ENCODE results near the gene SNRPD1. TPM values are rescaled to one million over a fixed set of nuclear protein-coding genes. Genes with fewer than 3 reads are reported as not detected.

The SNRPD1 gene
- total and polyA plus RNA-seq, 9 of the 15 experiments (the other 6 are each of a cell fraction or from before 2014, with no cell fraction given), result 186 to 1,063 (median 313) TPM

DNA sequence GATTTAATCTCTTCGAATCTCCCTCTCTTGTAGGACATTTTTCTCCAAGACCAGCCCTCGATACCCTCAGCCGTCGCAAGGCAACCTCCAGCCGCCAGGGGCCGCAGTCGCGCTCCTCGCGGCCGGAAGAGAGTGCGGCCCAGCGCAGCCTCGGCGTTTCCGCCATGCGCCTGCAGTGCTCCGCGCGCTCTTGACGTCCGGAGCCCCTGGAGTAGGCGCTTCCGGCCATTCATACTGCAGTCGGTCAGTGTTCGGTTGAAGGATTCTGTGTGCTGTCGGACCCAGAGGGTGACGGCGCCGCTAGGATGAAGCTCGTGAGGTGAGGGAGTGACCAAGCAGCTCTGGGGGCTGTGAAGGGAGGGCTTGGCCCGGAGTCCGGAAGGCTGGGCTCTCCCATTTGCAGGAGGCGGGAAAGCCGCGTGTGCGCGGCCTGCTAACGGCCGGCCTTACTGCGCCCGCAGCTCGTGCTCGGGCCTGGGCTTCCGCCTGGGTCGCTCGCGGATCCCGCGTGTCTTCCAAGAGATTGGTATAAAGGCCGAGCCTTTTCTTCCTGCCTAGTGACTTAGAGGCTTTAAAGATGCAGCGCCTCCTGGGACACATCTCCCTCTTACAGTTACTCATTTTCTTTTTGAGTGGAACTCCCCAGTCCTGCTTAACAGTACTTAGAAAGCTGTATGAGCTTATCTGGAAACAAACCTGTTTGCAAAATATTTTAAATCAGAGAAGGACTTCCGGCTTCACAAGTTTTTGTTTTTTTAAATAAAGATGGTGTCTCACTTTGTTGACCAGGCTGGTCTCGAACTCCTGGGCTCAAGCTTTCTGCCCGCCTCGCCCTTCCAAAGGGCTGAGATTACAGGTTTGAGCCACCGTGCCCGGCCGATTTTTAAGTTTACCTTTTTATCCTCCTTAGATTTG, at the start of gene SNRPD1 (continued):
- TF ChIP-seq, protein P1, sequence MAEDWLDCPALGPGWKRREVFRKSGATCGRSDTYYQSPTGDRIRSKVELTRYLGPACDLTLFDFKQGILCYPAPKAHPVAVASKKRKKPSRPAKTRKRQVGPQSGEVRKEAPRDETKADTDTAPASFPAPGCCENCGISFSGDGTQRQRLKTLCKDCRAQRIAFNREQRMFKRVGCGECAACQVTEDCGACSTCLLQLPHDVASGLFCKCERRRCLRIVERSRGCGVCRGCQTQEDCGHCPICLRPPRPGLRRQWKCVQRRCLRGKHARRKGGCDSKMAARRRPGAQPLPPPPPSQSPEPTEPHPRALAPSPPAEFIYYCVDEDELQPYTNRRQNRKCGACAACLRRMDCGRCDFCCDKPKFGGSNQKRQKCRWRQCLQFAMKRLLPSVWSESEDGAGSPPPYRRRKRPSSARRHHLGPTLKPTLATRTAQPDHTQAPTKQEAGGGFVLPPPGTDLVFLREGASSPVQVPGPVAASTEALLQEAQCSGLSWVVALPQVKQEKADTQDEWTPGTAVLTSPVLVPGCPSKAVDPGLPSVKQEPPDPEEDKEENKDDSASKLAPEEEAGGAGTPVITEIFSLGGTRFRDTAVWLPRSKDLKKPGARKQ (CRISPR knock-in tag; IDR thresholded peaks at IDR 0.05), result no peak
- no peak for TF ChIP-seq MAFG (tag; conservative IDR thresholded peaks at IDR 0.05)
- TF ChIP-seq STAT5A (IDR thresholded peaks at IDR 0.05; ENCODE audit: borderline replicate concordance, low read length), result no peak; the same call in 1 of the 2 replicates
- TF ChIP-seq, protein P2, sequence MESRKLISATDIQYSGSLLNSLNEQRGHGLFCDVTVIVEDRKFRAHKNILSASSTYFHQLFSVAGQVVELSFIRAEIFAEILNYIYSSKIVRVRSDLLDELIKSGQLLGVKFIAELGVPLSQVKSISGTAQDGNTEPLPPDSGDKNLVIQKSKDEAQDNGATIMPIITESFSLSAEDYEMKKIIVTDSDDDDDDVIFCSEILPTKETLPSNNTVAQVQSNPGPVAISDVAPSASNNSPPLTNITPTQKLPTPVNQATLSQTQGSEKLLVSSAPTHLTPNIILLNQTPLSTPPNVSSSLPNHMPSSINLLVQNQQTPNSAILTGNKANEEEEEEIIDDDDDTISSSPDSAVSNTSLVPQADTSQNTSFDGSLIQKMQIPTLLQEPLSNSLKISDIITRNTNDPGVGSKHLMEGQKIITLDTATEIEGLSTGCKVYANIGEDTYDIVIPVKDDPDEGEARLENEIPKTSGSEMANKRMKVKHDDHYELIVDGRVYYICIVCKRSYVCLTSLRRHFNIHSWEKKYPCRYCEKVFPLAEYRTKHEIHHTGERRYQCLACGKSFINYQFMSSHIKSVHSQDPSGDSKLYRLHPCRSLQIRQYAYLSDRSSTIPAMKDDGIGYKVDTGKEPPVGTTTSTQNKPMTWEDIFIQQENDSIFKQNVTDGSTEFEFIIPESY (CRISPR knock-in tag; IDR thresholded peaks at IDR 0.05), result peak; percentile 88
- TF ChIP-seq IRF2 (CRISPR knock-in tag; IDR thresholded peaks at IDR 0.05), result no peak
- no peak for TF ChIP-seq XRCC4 (IDR thresholded peaks at IDR 0.05; ENCODE audit: extremely low read depth, insufficient read depth, insufficient read length)
- TF ChIP-seq, protein P3, sequence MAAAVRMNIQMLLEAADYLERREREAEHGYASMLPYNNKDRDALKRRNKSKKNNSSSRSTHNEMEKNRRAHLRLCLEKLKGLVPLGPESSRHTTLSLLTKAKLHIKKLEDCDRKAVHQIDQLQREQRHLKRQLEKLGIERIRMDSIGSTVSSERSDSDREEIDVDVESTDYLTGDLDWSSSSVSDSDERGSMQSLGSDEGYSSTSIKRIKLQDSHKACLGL (CRISPR knock-in tag; IDR thresholded peaks at IDR 0.05; ENCODE audit: borderline replicate concordance, poor library complexity, severe bottlenecking), result peak; percentile 53
- TF ChIP-seq GATAD2A (IDR thresholded peaks at IDR 0.05), result no peak
- TF ChIP-seq, protein P4, sequence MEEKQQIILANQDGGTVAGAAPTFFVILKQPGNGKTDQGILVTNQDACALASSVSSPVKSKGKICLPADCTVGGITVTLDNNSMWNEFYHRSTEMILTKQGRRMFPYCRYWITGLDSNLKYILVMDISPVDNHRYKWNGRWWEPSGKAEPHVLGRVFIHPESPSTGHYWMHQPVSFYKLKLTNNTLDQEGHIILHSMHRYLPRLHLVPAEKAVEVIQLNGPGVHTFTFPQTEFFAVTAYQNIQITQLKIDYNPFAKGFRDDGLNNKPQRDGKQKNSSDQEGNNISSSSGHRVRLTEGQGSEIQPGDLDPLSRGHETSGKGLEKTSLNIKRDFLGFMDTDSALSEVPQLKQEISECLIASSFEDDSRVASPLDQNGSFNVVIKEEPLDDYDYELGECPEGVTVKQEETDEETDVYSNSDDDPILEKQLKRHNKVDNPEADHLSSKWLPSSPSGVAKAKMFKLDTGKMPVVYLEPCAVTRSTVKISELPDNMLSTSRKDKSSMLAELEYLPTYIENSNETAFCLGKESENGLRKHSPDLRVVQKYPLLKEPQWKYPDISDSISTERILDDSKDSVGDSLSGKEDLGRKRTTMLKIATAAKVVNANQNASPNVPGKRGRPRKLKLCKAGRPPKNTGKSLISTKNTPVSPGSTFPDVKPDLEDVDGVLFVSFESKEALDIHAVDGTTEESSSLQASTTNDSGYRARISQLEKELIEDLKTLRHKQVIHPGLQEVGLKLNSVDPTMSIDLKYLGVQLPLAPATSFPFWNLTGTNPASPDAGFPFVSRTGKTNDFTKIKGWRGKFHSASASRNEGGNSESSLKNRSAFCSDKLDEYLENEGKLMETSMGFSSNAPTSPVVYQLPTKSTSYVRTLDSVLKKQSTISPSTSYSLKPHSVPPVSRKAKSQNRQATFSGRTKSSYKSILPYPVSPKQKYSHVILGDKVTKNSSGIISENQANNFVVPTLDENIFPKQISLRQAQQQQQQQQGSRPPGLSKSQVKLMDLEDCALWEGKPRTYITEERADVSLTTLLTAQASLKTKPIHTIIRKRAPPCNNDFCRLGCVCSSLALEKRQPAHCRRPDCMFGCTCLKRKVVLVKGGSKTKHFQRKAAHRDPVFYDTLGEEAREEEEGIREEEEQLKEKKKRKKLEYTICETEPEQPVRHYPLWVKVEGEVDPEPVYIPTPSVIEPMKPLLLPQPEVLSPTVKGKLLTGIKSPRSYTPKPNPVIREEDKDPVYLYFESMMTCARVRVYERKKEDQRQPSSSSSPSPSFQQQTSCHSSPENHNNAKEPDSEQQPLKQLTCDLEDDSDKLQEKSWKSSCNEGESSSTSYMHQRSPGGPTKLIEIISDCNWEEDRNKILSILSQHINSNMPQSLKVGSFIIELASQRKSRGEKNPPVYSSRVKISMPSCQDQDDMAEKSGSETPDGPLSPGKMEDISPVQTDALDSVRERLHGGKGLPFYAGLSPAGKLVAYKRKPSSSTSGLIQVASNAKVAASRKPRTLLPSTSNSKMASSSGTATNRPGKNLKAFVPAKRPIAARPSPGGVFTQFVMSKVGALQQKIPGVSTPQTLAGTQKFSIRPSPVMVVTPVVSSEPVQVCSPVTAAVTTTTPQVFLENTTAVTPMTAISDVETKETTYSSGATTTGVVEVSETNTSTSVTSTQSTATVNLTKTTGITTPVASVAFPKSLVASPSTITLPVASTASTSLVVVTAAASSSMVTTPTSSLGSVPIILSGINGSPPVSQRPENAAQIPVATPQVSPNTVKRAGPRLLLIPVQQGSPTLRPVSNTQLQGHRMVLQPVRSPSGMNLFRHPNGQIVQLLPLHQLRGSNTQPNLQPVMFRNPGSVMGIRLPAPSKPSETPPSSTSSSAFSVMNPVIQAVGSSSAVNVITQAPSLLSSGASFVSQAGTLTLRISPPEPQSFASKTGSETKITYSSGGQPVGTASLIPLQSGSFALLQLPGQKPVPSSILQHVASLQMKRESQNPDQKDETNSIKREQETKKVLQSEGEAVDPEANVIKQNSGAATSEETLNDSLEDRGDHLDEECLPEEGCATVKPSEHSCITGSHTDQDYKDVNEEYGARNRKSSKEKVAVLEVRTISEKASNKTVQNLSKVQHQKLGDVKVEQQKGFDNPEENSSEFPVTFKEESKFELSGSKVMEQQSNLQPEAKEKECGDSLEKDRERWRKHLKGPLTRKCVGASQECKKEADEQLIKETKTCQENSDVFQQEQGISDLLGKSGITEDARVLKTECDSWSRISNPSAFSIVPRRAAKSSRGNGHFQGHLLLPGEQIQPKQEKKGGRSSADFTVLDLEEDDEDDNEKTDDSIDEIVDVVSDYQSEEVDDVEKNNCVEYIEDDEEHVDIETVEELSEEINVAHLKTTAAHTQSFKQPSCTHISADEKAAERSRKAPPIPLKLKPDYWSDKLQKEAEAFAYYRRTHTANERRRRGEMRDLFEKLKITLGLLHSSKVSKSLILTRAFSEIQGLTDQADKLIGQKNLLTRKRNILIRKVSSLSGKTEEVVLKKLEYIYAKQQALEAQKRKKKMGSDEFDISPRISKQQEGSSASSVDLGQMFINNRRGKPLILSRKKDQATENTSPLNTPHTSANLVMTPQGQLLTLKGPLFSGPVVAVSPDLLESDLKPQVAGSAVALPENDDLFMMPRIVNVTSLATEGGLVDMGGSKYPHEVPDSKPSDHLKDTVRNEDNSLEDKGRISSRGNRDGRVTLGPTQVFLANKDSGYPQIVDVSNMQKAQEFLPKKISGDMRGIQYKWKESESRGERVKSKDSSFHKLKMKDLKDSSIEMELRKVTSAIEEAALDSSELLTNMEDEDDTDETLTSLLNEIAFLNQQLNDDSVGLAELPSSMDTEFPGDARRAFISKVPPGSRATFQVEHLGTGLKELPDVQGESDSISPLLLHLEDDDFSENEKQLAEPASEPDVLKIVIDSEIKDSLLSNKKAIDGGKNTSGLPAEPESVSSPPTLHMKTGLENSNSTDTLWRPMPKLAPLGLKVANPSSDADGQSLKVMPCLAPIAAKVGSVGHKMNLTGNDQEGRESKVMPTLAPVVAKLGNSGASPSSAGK (IDR thresholded peaks at IDR 0.05), result peak; percentile 96
- peak; percentile 97 for TF ChIP-seq SAP30 (IDR thresholded peaks at IDR 0.05; ENCODE audit: borderline replicate concordance, insufficient read depth, low read depth, low read length, poor library complexity, severe bottlenecking)

All from K562 (cell line).